GM21360 (cell line): ENCODE measurements around the gene RNF13.
"Not testable (repeated sequence)": the region's sequence is repeated elsewhere in the genome, so short reads cannot be mapped to it uniquely, and the experiment has no call there.

Experiments
- ATAC-seq: cut with Tn5 transposase; IDR thresholded peaks from one replicate; pipeline ENCODE4 v1.9.1; 2021; ENCODE audit warnings: mild to moderate bottlenecking, moderate library complexity; ENCODE audit not compliant: unreplicated experiment

RNF13 gene

GRCh38 chr3:149838491-149838890, 25.5 kb downstream of the RNF13 start:
- ATAC-seq, result not testable (repeated sequence)

DNA sequence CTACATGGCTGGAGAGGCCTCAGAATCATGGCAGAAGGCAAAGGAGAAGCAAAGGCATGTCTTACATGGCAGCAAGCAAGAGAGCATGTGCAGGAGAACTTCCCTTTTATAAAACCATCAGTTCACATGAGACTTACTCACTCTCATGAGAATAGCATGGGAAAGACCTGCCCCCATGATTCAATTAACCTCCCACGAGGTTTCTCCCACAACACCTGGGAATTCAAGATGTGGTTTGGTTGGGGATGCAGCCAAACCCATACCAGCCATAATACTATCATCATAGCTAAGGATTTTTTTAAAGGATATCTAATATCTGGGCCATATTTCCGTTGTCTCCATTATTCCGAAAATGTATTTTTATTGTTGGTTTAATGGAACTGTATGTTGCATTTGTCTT, 26.5 kb downstream of the RNF13 start:
- ATAC-seq, result not testable (repeated sequence)

DNA sequence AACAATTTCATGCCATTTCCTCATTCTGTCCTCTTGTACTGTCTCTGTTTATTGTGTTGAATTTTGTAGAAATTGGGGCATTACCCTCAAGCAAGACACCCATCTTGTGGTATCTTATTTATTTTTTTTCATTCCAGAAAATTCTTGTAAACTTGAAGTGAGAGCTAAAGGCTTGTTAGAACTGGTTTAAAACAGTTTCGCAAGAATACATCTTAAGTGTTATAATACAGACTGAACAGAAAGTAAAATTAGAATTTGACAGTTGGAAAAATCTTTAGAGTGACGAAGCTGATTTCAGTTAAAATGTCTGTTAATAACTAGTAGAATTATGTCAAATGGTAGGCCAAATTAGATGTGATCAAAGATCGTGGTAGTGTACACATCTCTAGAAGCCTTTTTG, 26.9 kb downstream of the RNF13 start:
- no peak for ATAC-seq

- no peak for ATAC-seq
These were observed 30.5 kb downstream of the RNF13 start for GRCh38 chr3:149843502-149843901.

DNA sequence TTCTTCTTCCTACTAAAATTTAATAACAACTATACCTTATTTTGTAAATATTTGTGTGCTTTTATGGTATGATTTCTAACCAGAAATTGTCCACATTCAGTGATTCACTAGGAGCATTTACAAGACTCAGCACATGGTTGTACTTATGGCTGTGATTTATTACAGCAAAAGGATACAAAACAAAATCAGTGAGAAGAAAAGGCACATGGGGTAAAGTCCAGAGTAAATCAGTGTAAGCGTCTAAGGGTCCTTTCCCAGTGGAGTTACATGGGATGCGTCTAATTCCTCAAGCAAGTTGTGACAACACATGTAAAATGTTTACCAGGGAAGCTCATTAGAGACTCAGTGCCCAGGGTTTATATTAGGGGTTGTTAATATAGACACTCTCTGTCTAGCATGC, 31.1 kb downstream of the RNF13 start:
- ATAC-seq, result no peak

GRCh38 chr3:149845570-149846244, 32.7 kb downstream of the RNF13 start:
- no peak for ATAC-seq

DNA sequence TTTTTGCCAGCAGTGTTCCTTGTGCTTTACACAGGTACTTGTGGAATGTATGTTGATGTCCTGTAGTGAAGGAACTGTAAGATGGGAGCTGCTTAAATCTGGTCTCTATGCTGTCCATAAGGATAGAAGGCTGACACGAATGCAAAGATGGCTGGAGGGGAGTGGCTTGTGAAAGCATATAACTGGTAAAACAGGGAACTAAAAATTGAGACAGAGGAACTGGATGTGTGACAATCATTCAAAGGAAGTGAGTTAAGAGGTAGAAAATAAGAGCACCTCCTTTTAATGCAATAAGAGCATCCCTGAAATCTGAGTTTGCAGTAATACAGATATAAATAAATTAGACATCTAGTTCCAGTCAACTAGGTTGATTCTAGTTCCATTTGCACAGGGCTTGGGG, 35.2 kb downstream of the RNF13 start:
- ATAC-seq, result no peak

GRCh38 chr3:149848688-149849087, 35.7 kb downstream of the RNF13 start:
- no peak for ATAC-seq

- ATAC-seq, result no peak
These were observed 38.0 kb downstream of the RNF13 start for GRCh38 chr3:149850787-149851584.

GRCh38 chr3:149858911-149859310, 45.9 kb downstream of the RNF13 start:
- ATAC-seq, result no peak

DNA sequence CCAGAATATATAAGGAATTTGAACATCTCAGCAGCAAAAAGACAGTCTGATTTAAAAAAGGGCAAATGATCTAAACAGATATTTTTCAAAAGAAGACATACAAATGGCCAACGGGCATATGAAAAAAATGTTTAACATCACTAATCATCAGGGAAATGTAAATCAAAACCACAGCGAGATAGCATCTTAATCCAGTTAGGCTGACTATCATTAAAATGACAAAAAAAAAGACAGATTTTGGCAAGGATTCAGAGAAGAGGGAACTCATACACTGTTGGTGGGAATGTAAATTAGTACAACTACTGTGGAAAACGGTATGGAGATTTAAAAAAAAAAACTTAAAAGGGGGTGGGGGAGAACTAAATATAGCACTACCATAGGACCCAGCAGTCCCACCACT, 47.9 kb downstream of the RNF13 start:
- ATAC-seq, result no peak

- ATAC-seq, result no peak
These were observed 54.5 kb downstream of the RNF13 start for GRCh38 chr3:149867563-149867962.

DNA sequence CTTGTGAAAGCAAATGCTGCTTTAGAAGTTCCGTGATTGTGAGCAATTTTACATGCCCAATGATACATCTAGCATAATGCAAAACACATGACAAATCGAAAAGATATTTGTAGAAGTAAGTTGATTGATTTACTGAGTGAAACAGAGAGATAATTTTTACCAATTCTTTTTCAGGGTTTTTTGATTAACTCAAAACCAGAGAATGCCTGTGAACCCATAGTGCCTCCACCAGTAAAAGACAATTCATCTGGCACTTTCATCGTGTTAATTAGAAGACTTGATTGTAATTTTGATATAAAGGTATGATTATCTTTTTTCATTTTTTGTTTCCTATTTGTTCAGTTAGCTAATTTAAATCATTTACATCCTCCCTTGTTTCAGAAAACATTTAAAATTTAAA, 58.8 kb downstream of the RNF13 start:
- no peak for ATAC-seq

- no peak for ATAC-seq
These were observed 59.6 kb downstream of the RNF13 start for GRCh38 chr3:149872589-149872988.

DNA sequence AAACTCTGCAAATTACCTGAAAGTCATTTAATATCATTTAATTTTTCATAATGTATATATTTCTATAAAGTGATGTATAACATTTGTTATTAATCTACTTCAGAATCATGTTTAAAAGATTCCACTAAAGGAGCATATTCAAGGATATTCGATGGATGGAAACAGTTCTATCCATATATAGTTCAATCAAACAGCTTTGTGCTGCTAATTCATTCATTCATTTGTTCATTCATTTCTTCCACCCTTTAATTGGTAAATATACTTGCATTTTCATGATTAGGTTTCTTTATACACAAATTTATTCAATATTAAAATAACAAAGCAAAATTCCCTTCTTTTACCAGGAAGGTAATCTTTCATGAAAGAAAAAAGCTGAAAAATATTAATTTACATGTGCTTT, 64.7 kb downstream of the RNF13 start:
- no peak for ATAC-seq

DNA sequence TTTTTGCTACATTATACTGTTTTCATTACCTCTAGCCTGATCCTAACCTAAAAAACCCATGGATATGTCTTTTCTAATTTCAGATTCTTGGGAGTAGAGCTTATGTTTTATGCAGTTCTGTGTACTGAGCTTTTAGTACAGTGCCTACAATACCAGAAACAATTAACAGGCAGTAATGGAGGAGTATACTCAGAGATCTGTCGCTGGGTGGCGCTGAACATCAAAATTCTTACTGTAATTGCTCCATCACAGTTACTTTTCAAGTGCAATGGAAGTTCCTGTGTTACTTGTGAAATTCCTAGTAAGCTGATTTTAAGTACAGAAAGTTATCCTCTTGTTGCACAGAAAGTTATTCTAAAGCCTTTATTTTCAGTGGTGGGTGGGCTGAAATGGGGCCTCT, 66.9 kb downstream of the RNF13 start:
- no peak for ATAC-seq

DNA sequence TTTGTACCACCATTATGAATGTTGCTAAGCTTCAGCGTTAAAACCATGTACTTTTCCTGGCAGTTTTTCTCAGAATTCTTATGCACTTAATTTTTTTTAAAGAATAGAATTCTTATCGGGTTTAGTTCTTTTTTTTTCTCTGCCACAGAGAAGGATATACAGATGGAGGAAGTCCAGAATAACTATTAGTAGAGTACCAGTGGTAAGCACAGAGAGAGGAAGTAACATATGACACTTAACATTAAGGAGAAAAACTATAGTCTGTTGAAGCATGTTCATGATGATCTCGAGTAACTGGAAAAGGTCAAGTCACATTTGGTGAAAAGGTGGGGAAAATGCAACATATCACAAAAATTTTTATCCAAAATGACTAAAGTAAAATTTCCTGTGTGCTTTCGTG, 68.9 kb downstream of the RNF13 start:
- ATAC-seq, result no peak

DNA sequence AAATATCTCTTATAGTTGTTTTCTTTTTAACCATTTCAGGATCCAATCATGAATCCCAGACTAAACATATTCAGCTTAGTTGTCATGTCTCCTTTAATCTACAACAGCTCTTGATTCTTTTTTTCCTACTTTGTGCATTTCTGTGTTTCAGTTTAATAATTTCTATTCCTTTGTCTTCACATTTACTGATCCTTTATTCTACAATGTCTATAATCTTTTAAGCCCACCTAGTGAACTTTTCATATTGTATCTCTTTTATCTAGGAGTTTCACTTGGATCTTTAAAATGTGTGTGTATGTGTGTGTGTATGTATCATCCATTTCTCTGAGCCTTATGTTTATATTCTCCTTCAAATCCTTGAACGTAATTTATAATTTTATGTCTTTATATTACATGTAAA, 70.1 kb downstream of the RNF13 start:
- no peak for ATAC-seq

DNA sequence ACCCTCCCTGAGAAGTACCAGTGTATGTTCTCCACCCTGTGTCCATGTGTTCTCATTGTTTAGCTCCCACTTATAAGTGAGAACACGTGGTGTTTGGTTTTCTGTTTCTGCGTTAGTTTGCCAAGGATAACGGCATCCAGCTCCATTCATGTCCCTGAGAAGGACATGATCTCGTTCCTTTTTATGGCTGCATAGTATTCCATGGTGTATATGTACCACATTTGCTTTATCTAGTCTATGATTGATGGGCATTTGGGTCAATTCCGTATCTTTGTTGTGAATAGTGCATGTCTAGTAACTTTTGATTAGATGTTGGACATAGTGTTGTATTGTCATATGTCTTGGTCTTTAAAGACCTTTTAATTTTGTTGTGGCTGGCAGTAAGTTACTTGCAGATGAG, 70.8 kb downstream of the RNF13 start:
- ATAC-seq, result not testable (repeated sequence)

DNA sequence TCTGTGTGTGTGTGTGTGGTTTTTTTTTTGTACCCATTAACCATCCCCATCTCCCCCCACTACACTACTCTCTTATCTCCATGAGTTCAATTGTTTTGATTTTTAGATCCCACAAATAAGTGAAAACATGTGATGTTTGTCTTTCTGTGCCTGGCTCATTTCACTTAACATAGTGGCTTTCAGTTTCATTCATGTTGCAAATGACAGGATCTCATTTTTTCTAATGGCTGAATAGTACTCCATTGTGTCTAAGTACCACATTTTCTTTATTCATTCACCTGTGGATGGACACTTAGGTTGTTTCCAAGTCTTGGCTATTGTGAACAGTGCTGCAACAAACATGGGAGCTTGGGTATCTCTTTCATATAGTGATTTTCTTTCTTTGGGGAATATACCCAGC, 71.8 kb downstream of the RNF13 start:
- not testable (repeated sequence) for ATAC-seq

DNA sequence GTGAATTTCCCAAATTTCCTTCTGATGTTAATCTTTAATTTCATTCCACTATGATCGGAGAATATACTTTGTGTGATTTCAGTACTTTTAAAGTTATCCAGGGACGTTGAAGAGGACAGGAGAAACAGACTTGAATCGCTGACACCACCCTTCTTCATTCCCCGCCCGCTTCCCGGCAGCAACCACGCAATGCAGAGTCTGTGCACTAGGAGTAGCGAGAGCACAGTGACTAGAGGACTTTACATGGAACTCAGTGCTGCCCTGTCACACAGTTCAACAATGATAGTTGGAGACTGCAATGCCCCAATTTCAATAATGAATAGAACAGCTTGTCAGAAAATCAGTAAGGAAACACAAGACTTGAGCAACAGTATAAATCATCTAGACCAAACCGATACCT, 73.9 kb downstream of the RNF13 start:
- no peak for ATAC-seq

- no peak for ATAC-seq
These were observed 78.6 kb downstream of the RNF13 start for GRCh38 chr3:149891621-149892020.

GRCh38 chr3:149892371-149892770, 79.4 kb downstream of the RNF13 start:
- no peak for ATAC-seq
